Lung microvascular endothelial cell (primary cell): ENCODE data around the gene SERINC1. TPM values are rescaled to one million over a fixed set of nuclear protein-coding genes. Genes with fewer than 3 reads are reported as not detected.
A peak's percentile ranks its signal among the peaks of the same experiment; 100 is the strongest.

Experiments used
- DNase-seq, 2 donors: peaks; one replicate each; pipeline versions ENCODE4 v3.0.0 to v3.0.0-alpha.2; 2010; ENCODE audit warnings: low read depth in 2 of 2
- total RNA-seq: library from RNA; depleted of rRNA; stranded (reverse); fragments of >200 nt; gene quantifications from 2 replicates; pipeline ENCODE4 v1.2.1, GENCODE V29; 2014

Gene SERINC1
- total RNA-seq, 1 donor from 2014 or later, result 270 TPM

- DNase-seq, result no peak
These were observed 38.8 kb downstream of the SERINC1 start for GRCh38 chr6:122432816-122433215.

DNA sequence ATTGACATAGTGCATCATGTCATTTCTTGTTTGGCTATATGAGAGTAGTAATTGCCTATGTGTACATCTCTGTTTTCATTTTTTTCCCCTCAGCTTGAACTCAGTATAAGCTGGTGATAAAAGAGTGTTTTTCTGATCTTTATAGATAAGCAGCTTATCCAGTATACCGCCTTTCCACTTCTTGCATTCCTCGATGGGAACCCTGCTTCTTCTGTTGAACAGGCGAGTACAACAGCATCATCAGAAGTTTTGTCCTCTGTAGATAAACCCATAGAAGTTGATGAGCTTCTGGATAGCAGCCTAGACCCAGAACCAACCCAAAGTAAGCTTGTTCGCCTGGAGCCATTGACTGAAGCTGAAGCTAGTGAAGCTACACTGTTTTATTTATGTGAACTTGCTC lies 39.8 kb downstream of the SERINC1 start:
- no peak for DNase-seq

DNA sequence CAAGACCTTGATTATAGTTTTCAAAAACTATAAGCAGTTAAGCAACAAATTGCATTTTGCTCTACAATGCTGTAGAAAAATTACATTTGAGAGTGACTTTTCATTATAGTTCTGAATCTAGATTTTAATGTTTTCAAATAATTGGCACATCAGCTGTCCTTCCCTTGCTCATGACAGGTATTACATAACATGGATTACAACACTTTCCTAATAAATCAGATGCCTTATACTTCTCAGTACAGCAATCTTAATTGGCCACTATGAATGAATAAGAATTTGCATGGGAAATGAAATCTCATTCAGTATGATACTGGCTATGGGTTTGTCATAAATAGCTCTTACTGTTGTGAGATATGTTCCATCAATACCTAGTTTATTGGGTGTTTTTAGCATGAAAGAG lies 42.3 kb downstream of the SERINC1 start:
- no peak for DNase-seq

DNA sequence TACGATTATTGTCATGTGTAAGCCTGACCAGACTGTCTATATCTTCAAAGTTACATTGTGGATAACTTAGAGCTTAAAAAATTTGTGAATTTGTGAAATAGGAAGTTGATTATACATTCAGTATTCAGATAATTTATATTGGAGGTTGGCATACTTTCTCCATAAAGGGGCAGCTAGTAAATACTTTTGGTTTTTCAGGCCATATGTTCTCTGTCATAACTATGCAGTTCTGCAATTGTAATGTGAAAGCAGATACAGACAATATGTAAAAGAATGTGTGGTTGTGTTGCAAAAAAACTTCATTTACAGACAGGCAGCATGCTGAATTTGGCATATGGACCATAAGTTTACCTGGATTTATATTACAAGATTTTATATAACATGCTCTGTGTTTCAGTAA lies 42.8 kb downstream of the SERINC1 start:
- no peak for DNase-seq

GRCh38 chr6:122426597-122426996 lies 45.0 kb downstream of the SERINC1 start:
- DNase-seq, result no peak

DNA sequence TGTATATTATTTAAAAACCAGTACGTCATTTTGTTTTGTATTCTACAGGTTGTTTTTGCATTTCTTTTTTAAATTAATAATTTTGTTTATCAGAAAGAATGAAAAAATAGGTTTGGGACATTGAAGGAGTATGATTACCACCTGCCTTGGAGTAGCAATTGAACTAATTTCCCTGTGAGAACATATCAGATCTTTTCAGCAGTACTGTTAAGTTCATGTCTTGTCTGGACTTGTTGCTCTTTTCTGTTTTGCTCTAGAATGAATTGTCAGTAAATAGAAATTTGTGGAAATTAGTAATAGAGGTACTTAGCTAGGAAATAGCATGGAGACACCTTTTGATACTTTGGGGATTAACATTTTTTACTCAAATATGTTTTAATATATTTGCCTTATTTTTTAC lies 47.9 kb downstream of the SERINC1 start:
- DNase-seq, result no peak

DNA sequence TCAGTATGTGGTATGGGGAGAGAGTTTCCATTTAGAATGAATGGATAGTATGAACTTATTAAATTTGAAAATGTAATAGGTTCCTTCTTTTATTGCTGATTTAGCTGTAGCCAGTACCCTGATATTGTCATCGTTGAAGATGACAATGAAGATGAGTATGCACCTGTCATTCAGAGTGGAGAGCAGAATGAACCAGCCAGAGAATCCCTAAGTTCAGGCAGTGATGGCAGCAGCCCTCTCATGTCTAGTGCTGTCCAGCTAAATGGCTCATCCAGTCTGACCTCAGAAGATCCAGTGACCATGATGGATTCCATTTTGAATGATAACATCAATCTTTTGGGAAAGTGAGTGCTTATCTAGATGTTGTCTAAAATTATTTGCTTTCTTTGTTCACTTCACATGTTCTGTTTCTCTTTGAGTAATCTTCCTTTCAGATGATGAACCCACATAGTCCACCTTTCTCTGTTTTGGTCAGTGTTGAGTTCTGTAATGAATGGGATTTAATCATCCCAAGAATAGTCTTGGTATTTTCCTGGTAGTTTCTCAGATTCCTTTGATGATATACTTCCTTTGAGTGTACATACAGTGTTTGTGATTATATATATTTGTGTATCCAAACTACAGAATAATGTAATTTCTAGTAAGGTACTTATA lies 48.9 kb downstream of the SERINC1 start:
- DNase-seq, result no peak

DNA sequence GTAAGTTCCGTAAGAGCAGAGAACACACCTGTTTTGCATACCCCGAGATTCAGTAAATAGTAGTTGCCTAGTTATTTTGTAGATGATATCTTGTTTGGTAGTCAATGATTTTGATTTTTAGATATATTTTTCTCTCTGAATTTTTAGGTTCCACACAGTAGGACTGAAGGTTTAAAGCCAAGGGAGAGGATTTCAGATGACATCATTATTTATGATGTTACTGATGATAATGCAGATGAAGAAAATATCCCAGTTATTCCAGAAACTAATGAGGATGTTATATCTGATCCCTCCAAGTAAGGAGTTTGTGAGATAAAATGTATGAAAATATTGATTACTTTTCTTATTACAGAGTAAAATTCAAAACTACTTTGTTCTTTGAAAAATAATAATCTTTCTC lies 49.6 kb downstream of the SERINC1 start:
- no peak for DNase-seq

GRCh38 chr6:122416825-122417224 lies 54.8 kb downstream of the SERINC1 start:
- DNase-seq, result no peak

- no peak for DNase-seq
These were observed 59.6 kb downstream of the SERINC1 start for GRCh38 chr6:122412001-122412400.

GRCh38 chr6:122408702-122409458 lies 62.7 kb downstream of the SERINC1 start:
- DNase-seq, result no peak

DNA sequence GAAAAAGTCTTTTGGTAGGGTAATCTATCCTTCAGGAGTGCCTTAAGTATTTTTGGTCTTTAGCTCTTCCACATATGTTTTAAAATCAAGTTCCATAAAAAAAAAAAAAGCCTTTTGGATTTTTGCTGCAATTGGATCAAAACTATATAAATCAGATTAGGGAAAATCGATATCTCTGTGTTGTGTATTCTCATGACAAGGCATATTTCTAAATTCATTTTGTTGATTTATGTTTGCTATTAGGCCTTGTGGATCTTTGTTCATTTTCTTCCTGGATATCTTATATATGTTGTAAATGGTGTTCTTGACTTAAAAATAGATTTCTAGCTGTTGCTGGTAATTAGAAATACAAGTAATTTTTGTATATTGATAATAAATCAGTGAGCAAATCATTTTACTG lies 63.4 kb downstream of the SERINC1 start:
- no peak for DNase-seq

GRCh38 chr6:122407712-122408111 lies 63.9 kb downstream of the SERINC1 start:
- DNase-seq, result no peak

GRCh38 chr6:122406187-122406586 lies 65.4 kb downstream of the SERINC1 start:
- DNase-seq, result no peak

- DNase-seq, result peak in 1 of 2 donors; percentile 4
These were observed 66.2 kb downstream of the SERINC1 start for GRCh38 chr6:122405417-122405816.

DNA sequence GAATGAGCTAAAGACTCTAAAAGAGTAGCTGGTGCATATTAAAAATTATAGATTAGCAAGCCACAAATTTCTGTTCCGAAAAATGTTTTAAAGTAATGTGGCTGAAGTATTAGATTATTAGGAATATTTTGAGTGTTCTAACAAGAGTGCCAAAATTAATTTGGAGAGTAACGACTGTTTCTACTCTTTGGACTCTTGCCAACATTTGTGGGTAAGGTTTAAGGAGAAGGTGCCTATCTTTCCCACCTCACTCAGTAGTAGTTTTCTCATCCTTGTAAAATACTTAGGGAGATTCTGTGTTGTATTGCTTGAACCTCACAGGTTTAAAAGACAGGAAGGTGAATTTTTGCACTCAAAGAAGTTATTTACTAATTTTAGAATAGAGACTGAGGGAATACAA lies 67.2 kb downstream of the SERINC1 start:
- DNase-seq, result no peak

- DNase-seq, result no peak
These were observed 70.5 kb downstream of the SERINC1 start for GRCh38 chr6:122401104-122401503.

DNA sequence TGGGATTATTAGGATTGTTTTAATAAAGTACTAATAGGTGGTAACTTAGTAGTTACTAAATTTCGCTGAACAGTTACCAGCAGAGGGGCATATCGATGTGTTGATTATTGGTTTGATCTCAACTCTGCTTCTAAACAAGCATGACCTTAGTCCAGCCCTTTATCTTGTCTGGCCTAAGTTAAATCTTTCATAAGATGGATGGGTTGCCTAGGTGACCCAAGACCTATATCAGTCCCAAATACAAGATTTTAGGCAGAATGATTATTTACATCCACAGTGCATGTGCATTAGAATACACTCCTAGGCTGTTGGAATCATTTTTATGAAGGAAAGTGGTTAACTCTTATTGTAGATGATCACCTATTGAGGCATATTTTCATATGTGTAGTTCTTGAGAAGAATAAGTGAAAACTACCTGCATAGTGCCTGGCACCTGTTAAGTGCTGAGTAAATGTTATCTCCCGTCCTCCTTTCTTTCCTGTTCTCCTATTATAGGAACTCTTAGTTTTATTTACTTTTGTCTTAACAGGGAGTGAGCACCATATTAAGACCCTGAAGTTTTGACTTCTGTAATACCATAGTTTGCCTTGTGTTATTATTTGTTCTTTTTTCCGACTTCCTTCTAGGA lies 71.0 kb downstream of the SERINC1 start:
- peak; percentile 1 to 3 for DNase-seq

DNA sequence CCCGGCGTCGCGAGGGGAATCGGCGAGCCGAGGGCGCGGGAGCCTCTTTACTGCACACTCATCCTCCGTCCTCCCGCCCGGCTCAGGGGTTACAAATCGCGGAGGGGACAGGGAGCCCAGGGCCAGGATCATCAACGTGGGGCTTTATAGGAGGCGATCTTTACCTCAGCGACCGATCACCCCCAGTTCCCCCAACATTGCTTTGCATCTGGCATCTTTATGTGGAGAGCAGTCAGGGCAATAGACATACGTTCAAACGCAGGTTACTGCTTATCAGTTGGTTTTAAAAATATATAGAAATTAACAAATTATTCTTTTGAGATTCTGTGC lies 71.5 kb downstream of the SERINC1 start:
- no peak for DNase-seq

DNA sequence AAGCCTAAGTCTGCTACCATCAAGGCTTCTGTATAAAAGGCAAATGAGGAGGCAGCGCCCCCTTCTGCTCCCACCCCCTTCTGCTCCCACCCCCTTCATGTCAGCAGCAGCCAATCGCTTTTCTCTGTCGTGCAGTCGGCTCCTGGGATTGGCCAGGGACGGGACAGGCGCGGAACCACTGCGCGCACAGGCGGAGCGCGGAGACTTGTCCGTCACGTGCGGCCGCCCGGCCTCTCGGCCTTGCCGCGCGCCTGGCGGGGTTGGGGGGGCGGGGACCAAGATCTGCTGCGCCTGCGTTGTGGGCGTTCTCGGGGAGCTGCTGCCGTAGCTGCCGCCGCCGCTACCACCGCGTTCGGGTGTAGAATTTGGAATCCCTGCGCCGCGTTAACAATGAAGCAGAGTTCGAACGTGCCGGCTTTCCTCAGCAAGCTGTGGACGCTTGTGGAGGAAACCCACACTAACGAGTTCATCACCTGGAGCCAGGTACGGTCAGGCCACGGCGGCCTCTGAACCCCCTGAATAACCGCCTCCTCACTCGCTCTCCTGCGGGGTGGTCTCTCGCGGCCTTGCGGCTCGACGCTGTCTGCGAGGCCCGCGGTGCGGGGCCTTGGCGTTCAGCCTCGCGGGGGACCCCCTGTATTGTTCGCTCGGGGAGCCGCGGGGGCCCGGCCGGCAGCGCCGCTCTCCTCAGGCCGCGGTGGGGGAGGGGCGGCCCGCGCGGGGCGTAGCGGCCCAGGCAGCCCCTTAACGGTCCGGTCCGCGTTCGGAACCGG lies 72.1 kb downstream of the SERINC1 start, which contains the start of gene HSF2:
HSF2 (plus strand) TSS at position 305 of the 773 bp plus-strand sequence; CDS start at position 391, 86 bp downstream.
- DNase-seq, result peak; percentile 99

GRCh38 chr6:122399055-122399347 lies 72.6 kb downstream of the SERINC1 start:
- no peak for DNase-seq

- no peak for DNase-seq
These were observed 77.6 kb downstream of the SERINC1 start for GRCh38 chr6:122394016-122394415.
